ENCODE data around the gene GJB1.

DNA sequence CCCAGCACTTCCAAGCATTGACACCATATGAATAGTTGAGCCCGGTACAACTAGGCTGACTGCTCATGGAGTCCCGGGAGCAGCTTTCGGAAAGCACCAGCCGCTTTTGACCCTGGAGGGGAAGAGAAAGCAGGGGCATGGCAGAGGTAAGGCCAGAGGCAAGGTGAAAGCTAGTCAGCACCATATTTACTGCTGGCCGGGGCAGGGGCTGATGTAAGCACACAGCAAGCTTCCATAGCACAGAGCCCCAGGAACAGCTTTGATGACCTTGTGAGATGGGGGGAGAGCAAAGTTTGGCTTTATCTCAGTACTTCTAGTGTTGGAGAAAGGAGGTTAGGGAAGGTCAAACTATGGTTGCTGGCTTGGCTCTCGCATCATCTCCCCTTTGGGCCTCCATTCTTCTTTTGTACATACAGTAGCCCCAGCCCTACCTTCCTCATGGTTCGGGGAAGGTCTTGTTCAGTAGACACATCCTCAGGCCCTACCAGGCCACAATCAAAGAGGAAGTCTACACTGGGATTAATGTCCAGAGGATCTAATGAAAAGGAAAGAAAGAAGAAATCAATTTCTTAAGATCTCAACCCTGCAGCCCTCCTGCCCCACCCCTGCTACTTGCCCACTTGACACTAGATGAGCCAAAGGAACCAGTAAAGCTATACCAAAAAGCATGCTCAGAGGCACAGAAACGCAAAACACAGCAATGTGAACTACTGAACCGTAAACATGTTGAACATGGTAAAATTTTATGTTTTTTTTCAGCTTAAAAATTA is 21.5 kb downstream of the GJB1 start:
- TF ChIP-seq CTCF (tag by site-specific recombination; IDR thresholded peaks at IDR 0.05) (no peak), ZNF140 (tag by site-specific recombination; IDR thresholded peaks at IDR 0.05) (no peak), ZNF549 (tag by site-specific recombination; IDR thresholded peaks at IDR 0.05) (no peak), GLIS2 (tag by site-specific recombination; IDR thresholded peaks at IDR 0.05) (no peak), ZNF544 (tag by site-specific recombination; IDR thresholded peaks at IDR 0.05) (no peak), ZNF121 (tag by site-specific recombination; IDR thresholded peaks at IDR 0.05) (no peak), KLF16 (tag by site-specific recombination; IDR thresholded peaks at IDR 0.05) (no peak)

Data from HEK293 (cell line).